ENCODE measurements around the gene NDUFA7. TPM values are rescaled to one million over a fixed set of nuclear protein-coding genes. Genes with fewer than 3 reads are reported as not detected.
"Not testable (repeated sequence)": the region's sequence is repeated elsewhere in the genome, so short reads cannot be mapped to it uniquely, and the experiment has no call there.

NDUFA7 gene
- polyA plus RNA-seq, 1 of the 3 experiments (the other 2 are of a cell fraction), result 111 TPM

DNA sequence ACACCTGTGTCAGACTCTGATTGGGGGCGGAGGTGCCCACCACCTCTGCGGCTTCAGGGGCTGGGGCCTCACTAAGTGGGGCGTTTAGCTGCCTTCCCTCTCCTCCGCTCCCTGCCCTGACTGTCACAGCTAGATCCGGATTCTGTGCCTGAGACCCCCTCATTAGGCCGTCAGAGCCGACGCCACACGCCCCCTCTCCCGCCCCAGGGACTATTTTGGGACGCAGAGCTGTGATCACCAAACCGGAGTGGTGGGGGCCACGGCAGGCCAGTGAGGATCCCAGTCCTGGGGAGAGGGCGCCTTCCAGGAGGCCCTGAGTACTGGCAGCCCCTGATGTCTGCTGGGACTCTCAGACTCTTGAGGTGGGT lies 21.1 kb upstream of the NDUFA7 start:
- no peak overlapping the region for H3K9ac ChIP-seq
- no peaks in the 10 kb centered on the region; a peak in 1 of 4 replicates for H3K4me1 ChIP-seq (ENCODE audit: control insufficient read depth in 1 of 2, insufficient read depth in 2 of 2, low read depth in 1 of 2, low read length in 1 of 2)
- no peak for DNase-seq
- no peaks in the 10 kb centered on the region for H3K9me3 ChIP-seq
- H3F3A ChIP-seq (replicated peaks; ENCODE audit: insufficient read depth), result peaks cover 3% of the 10 kb centered on the region
- no peak overlapping the region for H3K27ac ChIP-seq (ENCODE audit: low read depth in 2 of 2, low read length in 1 of 2)
- TF ChIP-seq GATA2 (CRISPR knock-in tag; IDR thresholded peaks at IDR 0.05) (no peak), TEAD4 (IDR thresholded peaks at IDR 0.05; ENCODE audit: borderline replicate concordance, insufficient read depth) (no peak), MXI1 (IDR thresholded peaks at IDR 0.05; ENCODE audit: low read depth, low read length) (no peak), NRF1 (IDR thresholded peaks at IDR 0.05; ENCODE audit: low read depth, low read length) (no peak), POLR2AphosphoS5 (IDR thresholded peaks at IDR 0.05; ENCODE audit: low read depth, low read length) (no peak)
- no peaks in the 10 kb centered on the region for H4K20me1 ChIP-seq (ENCODE audit: insufficient read depth)
- H3K36me3 ChIP-seq (replicated peaks in 1 of 2; ENCODE audit: control insufficient read depth in 1 of 2, insufficient read depth in 2 of 2, low read length in 1 of 2), result no peaks in the 10 kb centered on the region
- H2AFZ ChIP-seq (ENCODE audit: low read depth), result no peak overlapping the region
- no peak overlapping the region for H3K4me2 ChIP-seq
- peaks cover 12% of the 10 kb centered on the region; the same call in 1 of the 2 replicates for H3K27me3 ChIP-seq (ENCODE audit: insufficient read depth)
- CTCF ChIA-PET, result interaction anchor here (1.5 to 6.5 kb wide), 2 partner anchors 11 to 164 kb away, joined by 5 to 61 read pairs; no protein-coding TSS in a partner anchor
- POLR2A ChIA-PET, result no interaction called here
- no peak overlapping the region for H3K4me3 ChIP-seq (ENCODE audit: low read depth in 2 of 2, low read length in 1 of 2)
- 55% methylated on average over 5 of the region's 14 CpGs for WGBS (ENCODE audit: low lambda C conversion rate)
- no peaks in the 10 kb centered on the region for H3K79me2 ChIP-seq (ENCODE audit: insufficient read depth)
- no peaks in the 10 kb centered on the region for H3K9me2 ChIP-seq

DNA sequence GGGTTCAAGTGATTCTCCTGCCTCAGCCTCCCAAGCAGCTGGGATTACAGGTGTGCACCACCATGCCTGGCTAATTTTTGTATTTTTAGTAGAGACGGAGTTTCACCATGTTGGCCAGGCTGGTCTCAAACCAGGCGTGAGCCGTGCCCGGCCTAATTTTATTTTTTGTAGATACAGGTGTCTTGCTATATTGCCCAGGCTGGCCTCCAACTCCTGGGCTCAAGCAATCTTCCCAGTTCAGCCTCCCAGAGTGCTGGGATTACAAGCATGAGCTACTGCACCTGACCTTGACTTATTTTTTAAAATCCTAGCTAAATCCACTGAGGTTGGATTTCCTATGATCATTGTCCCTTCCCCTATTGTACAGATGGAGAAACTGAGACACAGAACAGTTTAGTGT lies 20.3 kb upstream of the NDUFA7 start:
- H3K4me1 ChIP-seq (ENCODE audit: control insufficient read depth in 1 of 2, insufficient read depth in 2 of 2, low read depth in 1 of 2, low read length in 1 of 2); H3K4me3 ChIP-seq (ENCODE audit: low read depth in 2 of 2, low read length in 1 of 2); H3K9ac ChIP-seq; H3K9me3 ChIP-seq; DNase-seq; H2AFZ ChIP-seq (ENCODE audit: low read depth); H4K20me1 ChIP-seq (ENCODE audit: insufficient read depth); H3K27ac ChIP-seq (ENCODE audit: low read depth in 2 of 2, low read length in 1 of 2); H3K36me3 ChIP-seq (replicated peaks in 1 of 2; ENCODE audit: control insufficient read depth in 1 of 2, insufficient read depth in 2 of 2, low read length in 1 of 2); H3K79me2 ChIP-seq (ENCODE audit: insufficient read depth); H3K9me2 ChIP-seq; H3K4me2 ChIP-seq; H3F3A ChIP-seq (replicated peaks; ENCODE audit: insufficient read depth); POLR2A ChIA-PET: not testable (repeated sequence)
- CTCF ChIA-PET, result interaction anchor here (1.0 to 6.5 kb wide), 4 partner anchors 12 to 76 kb away, joined by 3 to 61 read pairs (median 6); no protein-coding TSS in a partner anchor
- WGBS (ENCODE audit: low lambda C conversion rate), result 98% methylated on average over 4 of the region's 4 CpGs
- H3K27me3 ChIP-seq (ENCODE audit: insufficient read depth), result peaks cover 18% of the 10 kb centered on the region; the same call in 1 of the 2 replicates

DNA sequence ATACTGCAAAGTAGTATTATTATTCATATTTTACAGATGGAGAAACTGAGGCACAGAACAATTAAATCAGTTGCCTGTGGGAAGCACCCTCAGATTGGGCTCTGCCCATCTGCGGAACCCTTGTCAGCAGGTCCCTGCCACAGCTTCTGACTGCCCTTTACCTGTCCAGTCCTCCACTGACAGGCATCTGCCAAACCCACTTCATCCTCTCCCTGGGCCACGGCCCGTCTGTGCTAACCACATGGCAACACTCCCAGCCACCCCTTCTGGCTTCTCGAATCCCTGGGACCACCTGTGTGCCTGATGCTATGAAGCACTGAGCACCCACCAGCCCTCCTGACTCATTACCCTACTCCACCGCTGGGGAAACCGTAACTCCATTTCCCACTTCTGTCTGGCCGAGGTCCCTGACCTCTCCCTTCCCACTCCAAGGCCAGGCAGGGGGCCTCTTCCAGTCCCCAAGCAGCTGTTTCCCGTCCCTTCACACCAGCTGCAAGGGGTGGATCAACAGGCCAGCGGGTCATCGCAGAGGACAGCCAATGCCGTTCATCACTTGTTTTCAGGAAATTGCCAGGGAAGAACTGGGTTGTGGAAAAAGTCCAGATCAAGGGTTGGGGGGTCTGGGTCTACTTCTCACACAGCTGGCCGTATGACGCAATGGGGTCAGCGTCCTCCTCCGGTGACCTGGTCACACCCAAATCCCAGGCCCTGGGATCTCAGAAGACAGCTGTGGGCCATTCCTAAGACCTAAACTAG lies 19.3 kb upstream of the NDUFA7 start:
- Histone ChIP-seq H3K27me3 (ENCODE audit: insufficient read depth) (peaks cover 27% of the 10 kb centered on the region), H3F3A (replicated peaks; ENCODE audit: insufficient read depth) (peaks cover 3% of the 10 kb centered on the region), H3K4me3 (ENCODE audit: low read depth in 2 of 2, low read length in 1 of 2) (no peak overlapping the region), H2AFZ (ENCODE audit: low read depth) (no peak overlapping the region), H3K4me2 (no peak overlapping the region), H4K20me1 (ENCODE audit: insufficient read depth) (no peaks in the 10 kb centered on the region), H3K36me3 (replicated peaks in 1 of 2; ENCODE audit: control insufficient read depth in 1 of 2, insufficient read depth in 2 of 2, low read length in 1 of 2) (no peaks in the 10 kb centered on the region), H3K4me1 (ENCODE audit: control insufficient read depth in 1 of 2, insufficient read depth in 2 of 2, low read depth in 1 of 2, low read length in 1 of 2) (no peaks in the 10 kb centered on the region; a peak in 1 of 4 replicates), H3K9me3 (no peaks in the 10 kb centered on the region), H3K79me2 (ENCODE audit: insufficient read depth) (no peaks in the 10 kb centered on the region), H3K27ac (ENCODE audit: low read depth in 2 of 2, low read length in 1 of 2) (no peak overlapping the region), H3K9me2 (no peaks in the 10 kb centered on the region), H3K9ac (no peak overlapping the region)
- ChIA-PET CTCF (interaction anchor here (1.0 to 6.5 kb wide), 6 partner anchors 10 to 77 kb away, joined by 3 to 61 read pairs (median 5); partner anchors contain the start of gene MARCHF2), POLR2A (interaction anchor here (0.6 kb wide), 1 partner anchor 15 kb away, joined by 5 read pairs; no protein-coding TSS in a partner anchor)
- TF ChIP-seq RXRA (IDR thresholded peaks at IDR 0.05; ENCODE audit: borderline replicate concordance, low read depth) (no peak), NRF1 (IDR thresholded peaks at IDR 0.05; ENCODE audit: low read depth, low read length) (no peak)
- TF ChIP-seq, protein P1, sequence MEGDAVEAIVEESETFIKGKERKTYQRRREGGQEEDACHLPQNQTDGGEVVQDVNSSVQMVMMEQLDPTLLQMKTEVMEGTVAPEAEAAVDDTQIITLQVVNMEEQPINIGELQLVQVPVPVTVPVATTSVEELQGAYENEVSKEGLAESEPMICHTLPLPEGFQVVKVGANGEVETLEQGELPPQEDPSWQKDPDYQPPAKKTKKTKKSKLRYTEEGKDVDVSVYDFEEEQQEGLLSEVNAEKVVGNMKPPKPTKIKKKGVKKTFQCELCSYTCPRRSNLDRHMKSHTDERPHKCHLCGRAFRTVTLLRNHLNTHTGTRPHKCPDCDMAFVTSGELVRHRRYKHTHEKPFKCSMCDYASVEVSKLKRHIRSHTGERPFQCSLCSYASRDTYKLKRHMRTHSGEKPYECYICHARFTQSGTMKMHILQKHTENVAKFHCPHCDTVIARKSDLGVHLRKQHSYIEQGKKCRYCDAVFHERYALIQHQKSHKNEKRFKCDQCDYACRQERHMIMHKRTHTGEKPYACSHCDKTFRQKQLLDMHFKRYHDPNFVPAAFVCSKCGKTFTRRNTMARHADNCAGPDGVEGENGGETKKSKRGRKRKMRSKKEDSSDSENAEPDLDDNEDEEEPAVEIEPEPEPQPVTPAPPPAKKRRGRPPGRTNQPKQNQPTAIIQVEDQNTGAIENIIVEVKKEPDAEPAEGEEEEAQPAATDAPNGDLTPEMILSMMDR (IDR thresholded peaks at IDR 0.05), result peak; percentile 25
- DNase-seq, result peak; percentile 65
- WGBS (ENCODE audit: low lambda C conversion rate), result 33% methylated on average over 15 of the region's 15 CpGs
